ENCODE results near the gene ZMYND11.
A peak's percentile ranks its signal among the peaks of the same experiment; 100 is the strongest.
"Not testable (repeated sequence)": the region's sequence is repeated elsewhere in the genome, so short reads cannot be mapped to it uniquely, and the experiment has no call there.

Gene ZMYND11

DNA sequence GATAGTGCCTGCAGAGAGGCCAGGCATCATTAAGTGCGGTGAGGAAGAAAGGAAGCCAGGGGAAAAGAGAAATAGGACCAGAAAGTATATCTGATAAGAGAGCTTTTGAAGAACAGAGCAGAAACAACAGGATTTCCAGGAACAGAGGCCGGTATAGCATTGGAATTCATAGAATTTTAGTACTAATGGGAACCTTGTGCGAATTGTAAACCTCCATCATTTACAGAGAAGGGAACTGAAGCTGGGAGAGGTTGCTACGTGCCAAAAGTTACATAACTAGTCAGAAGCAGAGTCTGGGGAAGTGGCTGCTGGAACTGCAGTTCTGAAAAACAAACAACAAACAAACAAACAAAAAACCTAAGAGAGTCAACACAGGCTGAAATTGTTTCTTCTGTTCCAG lies 5.4 kb upstream of the ZMYND11 start:
- no peak overlapping the region for H3K4me3 ChIP-seq (ENCODE audit: low read depth, low read length)
- no peak for DNase-seq (ENCODE audit: low read depth)

GRCh38 chr10:132946-133898 lies 2.0 kb upstream of the ZMYND11 start:
- DNase-seq (ENCODE audit: low read depth) = no peak
- H3K4me3 ChIP-seq (ENCODE audit: low read depth, low read length) = peak overlapping the region; percentile 5

DNA sequence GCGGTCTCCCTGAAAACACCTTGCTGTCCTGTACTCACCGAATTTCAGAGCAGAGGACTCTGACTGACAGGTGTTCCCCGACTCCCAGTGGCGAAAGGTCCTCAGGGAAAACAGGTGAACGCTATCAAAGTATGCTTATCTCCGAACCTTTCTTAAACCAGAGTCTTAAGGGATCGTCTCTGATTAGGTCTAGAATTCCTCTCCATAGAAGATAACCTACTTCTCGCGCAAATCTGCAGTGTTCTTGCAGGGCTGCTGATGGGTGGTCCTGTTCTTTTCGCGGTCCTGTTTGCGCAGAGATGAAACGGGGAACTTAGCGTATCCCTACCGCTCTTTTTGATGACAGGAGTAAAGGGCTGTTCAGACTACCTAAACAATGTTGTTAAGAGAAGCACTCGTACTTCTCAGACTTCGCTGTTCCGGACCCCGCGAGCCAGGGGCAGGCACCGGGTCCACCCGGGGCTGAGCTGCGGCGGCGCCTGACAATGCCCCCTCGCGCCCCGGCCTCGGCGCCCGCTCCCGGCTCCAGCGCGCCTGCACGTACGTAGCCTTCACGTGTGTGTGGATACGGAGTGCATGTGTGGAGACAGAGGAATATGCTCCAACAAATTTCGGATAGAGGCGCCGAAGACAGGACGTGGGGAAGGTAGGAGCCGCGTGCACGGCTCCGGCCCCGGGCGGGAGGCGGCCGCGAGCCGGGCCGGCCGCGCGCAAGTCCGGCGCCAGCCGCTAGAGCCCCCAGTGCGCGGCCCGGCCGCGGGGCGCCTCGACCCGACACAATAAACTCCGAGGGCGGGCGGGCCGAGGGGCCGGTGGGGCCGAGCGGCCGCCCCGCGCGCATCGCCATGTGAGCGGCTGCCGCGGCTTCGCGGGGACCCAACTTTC lies 766 bp upstream of the ZMYND11 start:
- peak overlapping the region; percentile 72 for H3K4me3 ChIP-seq (ENCODE audit: low read depth, low read length)
- no peak for DNase-seq (ENCODE audit: low read depth)

- no peak for DNase-seq (ENCODE audit: low read depth)
- H3K4me3 ChIP-seq (ENCODE audit: low read depth, low read length) = peak overlapping the region; percentile 72
These were observed 578 bp downstream of the ZMYND11 start for GRCh38 chr10:135601-136464.

DNA sequence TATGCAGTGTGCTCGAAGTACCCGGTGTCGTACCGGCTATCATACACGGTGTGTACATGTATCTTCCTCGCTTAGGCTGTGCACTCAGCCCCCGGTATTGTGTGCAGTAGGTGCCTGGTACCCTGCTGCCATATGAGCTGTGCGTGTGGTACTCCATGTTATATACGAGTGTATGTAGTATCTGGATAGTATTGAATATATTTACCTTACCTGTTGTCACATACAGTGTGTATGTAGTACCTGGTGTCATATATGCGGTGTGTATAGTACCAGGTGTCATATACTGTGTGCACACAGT lies 1.2 kb downstream of the ZMYND11 start:
- no peak for DNase-seq (ENCODE audit: low read depth)
- H3K4me3 ChIP-seq (ENCODE audit: low read depth, low read length) = peak overlapping the region; percentile 72

DNA sequence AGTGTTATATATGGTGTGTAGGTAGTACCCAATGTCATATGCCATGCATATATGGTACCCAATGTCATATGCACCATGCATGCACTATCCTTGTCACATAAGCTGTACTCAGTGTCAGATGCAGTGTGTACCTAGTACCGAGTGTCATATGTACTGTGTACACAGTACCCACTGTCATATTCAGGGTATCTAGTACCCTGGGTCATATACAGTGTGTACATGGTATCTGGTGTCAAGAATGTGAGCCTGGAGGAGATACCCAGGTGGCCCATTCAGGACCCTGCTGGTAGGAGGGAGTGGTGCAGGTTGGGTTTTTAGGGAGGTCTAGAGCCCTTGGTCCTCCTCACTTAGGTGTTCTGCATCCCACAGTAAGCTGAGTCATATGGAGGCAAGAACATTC lies 1.8 kb downstream of the ZMYND11 start:
- H3K4me3 ChIP-seq (ENCODE audit: low read depth, low read length) = peak overlapping the region; percentile 72
- DNase-seq (ENCODE audit: low read depth) = no peak

DNA sequence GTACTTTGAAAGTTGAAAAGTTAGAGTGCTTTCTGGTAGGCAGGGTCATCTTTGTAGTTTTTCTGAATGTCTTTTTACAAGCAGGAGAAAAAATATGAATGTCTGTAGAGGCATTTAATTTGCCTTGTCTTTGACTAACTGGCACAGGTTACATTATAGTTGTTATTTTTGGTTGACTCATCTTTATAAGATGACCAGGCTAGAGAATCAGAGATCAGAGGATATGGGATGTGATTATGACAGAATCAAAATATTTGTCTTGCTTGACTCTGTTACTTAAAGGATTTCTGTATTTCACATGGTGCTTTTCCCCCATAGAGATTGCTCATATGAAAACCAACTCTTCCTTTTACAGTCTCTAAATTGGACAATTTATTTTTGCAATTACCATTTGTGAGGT lies 2.4 kb downstream of the ZMYND11 start:
- DNase-seq (ENCODE audit: low read depth) = no peak
- H3K4me3 ChIP-seq (ENCODE audit: low read depth, low read length) = no peak overlapping the region

DNA sequence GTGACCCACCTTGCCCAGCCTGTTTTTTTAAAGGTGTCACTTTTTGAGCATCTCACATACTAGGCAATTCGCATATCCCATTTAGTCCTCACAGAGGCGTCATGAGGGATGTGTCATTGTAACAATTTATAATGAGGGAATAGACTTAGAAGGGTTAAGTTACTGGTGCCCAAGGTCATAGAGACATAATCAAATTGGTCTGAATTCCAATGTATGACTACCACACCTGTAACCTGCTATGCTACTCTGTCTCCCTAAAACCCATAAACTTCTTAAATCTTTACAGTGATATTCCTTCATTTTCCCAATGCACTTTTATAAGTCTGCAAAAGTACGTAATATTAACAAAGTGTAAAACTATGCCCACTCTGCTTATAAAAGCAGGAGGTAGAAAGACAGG lies 7.1 kb downstream of the ZMYND11 start:
- DNase-seq (ENCODE audit: low read depth) = no peak

DNA sequence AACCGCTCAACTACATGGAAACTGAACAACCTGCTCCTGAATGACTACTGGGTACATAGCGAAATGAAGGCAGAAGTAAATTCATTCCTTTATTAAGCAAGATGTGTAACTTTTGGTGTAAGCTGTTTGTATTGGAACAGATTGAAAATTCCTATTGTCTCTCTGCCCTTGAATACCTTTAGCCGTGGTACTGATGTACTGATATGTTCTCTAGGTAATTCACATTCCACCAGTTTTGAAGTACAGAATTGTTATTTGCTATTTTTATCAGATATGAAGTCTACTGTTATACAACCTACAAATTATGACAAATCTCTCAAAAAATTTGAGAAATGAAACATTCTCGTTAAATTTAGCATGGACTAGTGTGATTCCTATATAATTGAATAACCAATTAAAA lies 17.7 kb downstream of the ZMYND11 start:
- H3K4me3 ChIP-seq (ENCODE audit: low read depth, low read length) = no peak overlapping the region
- DNase-seq (ENCODE audit: low read depth) = no peak

More for the DNA sequence above, 7.1 kb downstream of the ZMYND11 start:
- H3K4me3 ChIP-seq (ENCODE audit: low read depth, low read length) = no peak overlapping the region

DNA sequence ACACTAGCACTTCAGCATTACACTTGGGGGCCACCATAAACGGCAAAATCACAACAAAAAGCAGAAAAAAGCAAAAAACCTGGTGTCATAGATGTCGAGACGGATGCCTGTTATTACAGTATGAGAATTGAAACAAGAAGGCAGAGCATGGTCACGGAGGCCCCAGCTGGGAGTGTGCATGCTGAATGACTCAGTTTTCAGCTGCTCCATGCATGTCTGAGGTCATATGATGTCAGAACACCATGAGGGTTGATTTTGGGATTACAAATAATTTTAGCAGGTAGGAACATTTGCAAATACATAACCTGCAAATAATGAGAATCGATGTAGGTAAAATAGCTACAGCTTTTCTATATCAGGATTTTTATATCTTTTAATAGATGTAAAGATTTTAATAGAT lies 19.1 kb downstream of the ZMYND11 start:
- DNase-seq (ENCODE audit: low read depth) = no peak
- H3K4me3 ChIP-seq (ENCODE audit: low read depth, low read length) = no peak overlapping the region

GRCh38 chr10:167383-167782 lies 32.1 kb downstream of the ZMYND11 start:
- DNase-seq (ENCODE audit: low read depth) = no peak

GRCh38 chr10:173741-174140 lies 38.5 kb downstream of the ZMYND11 start:
- DNase-seq (ENCODE audit: low read depth) = no peak
- H3K4me3 ChIP-seq (ENCODE audit: low read depth, low read length) = no peak overlapping the region

More at GRCh38 chr10:167383-167782, 32.1 kb downstream of the ZMYND11 start:
- H3K4me3 ChIP-seq (ENCODE audit: low read depth, low read length) = no peak overlapping the region

- no peak overlapping the region for H3K4me3 ChIP-seq (ENCODE audit: low read depth, low read length)
- DNase-seq (ENCODE audit: low read depth) = no peak
These were observed 41.4 kb downstream of the ZMYND11 start for GRCh38 chr10:176677-177076.

GRCh38 chr10:178208-178607 lies 43.0 kb downstream of the ZMYND11 start:
- H3K4me3 ChIP-seq (ENCODE audit: low read depth, low read length) = no peak overlapping the region
- no peak for DNase-seq (ENCODE audit: low read depth)

GRCh38 chr10:178723-179122 lies 43.5 kb downstream of the ZMYND11 start:
- DNase-seq (ENCODE audit: low read depth) = no peak
- no peak overlapping the region for H3K4me3 ChIP-seq (ENCODE audit: low read depth, low read length)

DNA sequence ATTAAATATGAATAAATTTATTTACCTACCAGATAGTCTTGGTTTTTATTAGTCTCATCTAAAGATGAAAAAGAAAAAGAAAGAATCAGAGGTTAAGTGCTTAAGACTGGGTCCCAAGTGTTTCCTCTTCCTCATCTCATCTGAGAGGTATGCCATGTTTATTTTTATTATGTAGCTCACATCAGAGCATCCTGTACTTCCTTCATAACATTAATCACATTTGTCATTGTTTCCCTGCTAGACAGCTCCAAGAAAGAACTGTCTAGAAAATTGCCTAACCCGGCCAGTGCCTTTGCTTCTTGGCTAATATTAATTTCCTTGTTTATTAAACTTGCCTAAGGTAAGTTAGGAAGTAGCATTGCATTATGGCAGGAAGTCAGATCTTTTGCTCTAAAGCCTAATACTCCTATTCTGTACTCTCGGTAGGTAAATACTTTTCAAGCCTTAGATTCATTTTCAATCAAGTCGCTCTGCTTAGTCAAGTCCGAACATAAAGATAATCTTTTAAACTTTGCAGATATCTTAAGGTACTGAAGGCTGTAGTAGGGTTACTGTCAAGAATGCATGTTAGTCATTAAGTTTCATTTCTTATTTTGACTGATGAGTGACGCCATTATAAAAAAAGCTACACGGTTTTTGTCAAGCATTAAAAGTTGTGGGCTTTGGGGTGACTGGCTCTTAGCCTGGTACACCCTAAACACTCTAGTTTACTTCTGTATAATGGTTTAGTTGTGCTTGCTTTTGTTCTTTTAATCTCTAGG lies 47.4 kb downstream of the ZMYND11 start:
- no peak for DNase-seq (ENCODE audit: low read depth)
- no peak overlapping the region for H3K4me3 ChIP-seq (ENCODE audit: low read depth, low read length)

GRCh38 chr10:184174-184573 lies 48.9 kb downstream of the ZMYND11 start:
- H3K4me3 ChIP-seq (ENCODE audit: low read depth, low read length) = no peak overlapping the region
- DNase-seq (ENCODE audit: low read depth) = no peak

DNA sequence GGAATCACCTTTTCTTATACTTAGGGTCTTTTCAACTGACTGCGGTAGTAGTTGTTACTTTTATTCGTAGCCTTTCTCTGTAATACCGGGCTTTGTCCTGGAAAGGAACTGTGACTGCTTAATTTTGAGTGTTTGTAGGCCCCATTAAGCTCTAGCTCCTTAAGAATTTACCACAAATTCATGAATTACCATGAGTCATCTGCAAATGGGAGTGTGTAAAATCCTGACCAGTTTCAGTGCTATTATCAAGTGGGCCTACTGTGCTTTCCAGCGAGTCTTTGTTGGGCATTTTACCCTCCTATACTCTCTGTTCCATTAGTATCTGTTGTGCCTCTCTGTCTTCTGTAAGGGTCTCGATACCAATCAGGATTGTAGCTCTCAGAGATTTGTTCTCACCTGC lies 49.7 kb downstream of the ZMYND11 start:
- no peak overlapping the region for H3K4me3 ChIP-seq (ENCODE audit: low read depth, low read length)
- no peak for DNase-seq (ENCODE audit: low read depth)

- not testable (repeated sequence) for DNase-seq (ENCODE audit: low read depth); H3K4me3 ChIP-seq (ENCODE audit: low read depth, low read length)
These were observed 50.3 kb downstream of the ZMYND11 start for GRCh38 chr10:185571-185970.
